ENCODE measurements around the gene EMSY. TPM values are rescaled to one million over a fixed set of nuclear protein-coding genes. Genes with fewer than 3 reads are reported as not detected.

The EMSY gene
- total and polyA plus RNA-seq, 2 of the 8 experiments (the other 6 are each of a cell fraction or from before 2014, with no cell fraction given), result 29.6 to 34.6 TPM

GRCh38 chr11:76592025-76592914 lies 147.5 kb downstream of the EMSY start:
- TF ChIP-seq RAD21 (IDR thresholded peaks at IDR 0.05 in 1 of 2, conservative IDR thresholded peaks at IDR 0.05 in 1 of 2; ENCODE audit: low read depth in 2 of 2, low read length in 2 of 2) (0 out of 4 replicates have a peak, but pooled peaks have one; percentile 2 to 4), MAFK (IDR thresholded peaks at IDR 0.05; ENCODE audit: low read depth, low read length) (no peak)
- H3K27ac ChIP-seq (ENCODE audit: low read depth, low read length), result no peak overlapping the region
- H2AFZ ChIP-seq (ENCODE audit: low read length), result no peak overlapping the region
- H4K8ac ChIP-seq (ENCODE audit: extremely low read depth, insufficient read depth, low read length), result peak overlapping the region; percentile 18; the same call in 1 of the 2 replicates
- no peaks in the 10 kb centered on the region for H3K79me1 ChIP-seq (ENCODE audit: low read depth, low read length)
- H3K23ac ChIP-seq (ENCODE audit: insufficient read length), result no peak overlapping the region
- no peaks in the 10 kb centered on the region; the same call in 1 of the 2 replicates for H3K23me2 ChIP-seq (ENCODE audit: low read depth, low read length)
- H3K4ac ChIP-seq (replicated peaks; ENCODE audit: insufficient read length, low read depth, low read length), result no peak overlapping the region
- H3K79me2 ChIP-seq (ENCODE audit: control insufficient read depth in 1 of 2, insufficient read depth in 2 of 2, low read length in 2 of 2), result no peaks in the 10 kb centered on the region
- H3K9me3 ChIP-seq (ENCODE audit: insufficient read depth in 2 of 2, low read depth in 1 of 2, low read length in 1 of 2), result no peaks in the 10 kb centered on the region
- no peaks in the 10 kb centered on the region; a peak in 1 of 7 replicates for H3K4me1 ChIP-seq (replicated peaks in 1 of 4; ENCODE audit: control insufficient read depth in 3 of 4, insufficient read depth in 4 of 4, low read length in 3 of 4)
- no peak overlapping the region; the same call in 1 of the 2 replicates for H3K18ac ChIP-seq (ENCODE audit: extremely low read depth, low read length)
- H3K36me3 ChIP-seq (ENCODE audit: control insufficient read depth in 2 of 4, insufficient read depth in 4 of 4, low read length in 3 of 4), result no peaks in the 10 kb centered on the region
- H3K14ac ChIP-seq (ENCODE audit: insufficient read length), result no peak overlapping the region
- no peak overlapping the region for H2BK12ac ChIP-seq (ENCODE audit: low read depth, low read length)
- no peak overlapping the region for H2BK5ac ChIP-seq (ENCODE audit: low read depth, low read length)
- FAIRE-seq (no peak), DNase-seq (ENCODE audit: low read depth in 1 of 2, low spot score in 2 of 2) (no peak)
- no peak overlapping the region for H3K56ac ChIP-seq (replicated peaks; ENCODE audit: insufficient read length, low read depth, low read length)
- CTCF ChIA-PET (ENCODE audit: partially characterized antibody), result interaction anchor here (0.6 to 1.3 kb wide), 5 partner anchors 11 to 249 kb away, joined by 3 to 4 read pairs (median 3); no protein-coding TSS in a partner anchor
- no peak overlapping the region for H2BK20ac ChIP-seq (ENCODE audit: low read length)
- H2AK5ac ChIP-seq (ENCODE audit: low read depth, low read length), result no peak overlapping the region
- H2BK120ac ChIP-seq (replicated peaks; ENCODE audit: low read depth, low read length), result no peak overlapping the region
- H3K4me2 ChIP-seq (ENCODE audit: insufficient read depth in 1 of 2, low read depth in 2 of 2, low read length in 2 of 2), result no peak overlapping the region
- POLR2A ChIA-PET (ENCODE audit: partially characterized antibody), result no interaction called here
- no peak overlapping the region for H3K9ac ChIP-seq (replicated peaks in 1 of 4; ENCODE audit: extremely low read depth in 1 of 4, low read depth in 3 of 4, low read length in 3 of 4)
- no peaks in the 10 kb centered on the region for H4K20me1 ChIP-seq (replicated peaks in 1 of 2; ENCODE audit: control insufficient read depth in 1 of 2, insufficient read depth in 2 of 2, low read length in 2 of 2)
- no peak overlapping the region for H4K91ac ChIP-seq (replicated peaks; ENCODE audit: insufficient read length, low read length)
- H3K4me3 ChIP-seq (ENCODE audit: extremely low read depth in 1 of 4, insufficient read depth in 2 of 4, low read depth in 3 of 4, low read length in 4 of 4), result no peak overlapping the region
- WGBS, 2 experiments (ENCODE audit: extremely low coverage in 1 of 2, insufficient coverage in 1 of 2, insufficient read length in 1 of 2, insufficient replicate concordance in 2 of 2, low coverage in 1 of 2, low lambda C conversion rate in 2 of 2, missing lambda C conversion rate in 1 of 2), result 87% methylated on average over 17 of the region's 17 CpGs; no CpG with 5 or more reads in 1 of the 2 experiments
- H4K5ac ChIP-seq (ENCODE audit: insufficient read length, low read depth, low read length), result no peak overlapping the region
- H2BK15ac ChIP-seq (ENCODE audit: low read length), result no peak overlapping the region
- no peaks in the 10 kb centered on the region for H3K27me3 ChIP-seq (replicated peaks in 1 of 4; ENCODE audit: control insufficient read depth in 3 of 4, extremely low read depth in 1 of 4, insufficient read depth in 3 of 4, low read length in 3 of 4)
